ENCODE data around the gene PGPEP1. TPM values are rescaled to one million over a fixed set of nuclear protein-coding genes. Genes with fewer than 3 reads are reported as not detected.

PGPEP1 gene, protein sequence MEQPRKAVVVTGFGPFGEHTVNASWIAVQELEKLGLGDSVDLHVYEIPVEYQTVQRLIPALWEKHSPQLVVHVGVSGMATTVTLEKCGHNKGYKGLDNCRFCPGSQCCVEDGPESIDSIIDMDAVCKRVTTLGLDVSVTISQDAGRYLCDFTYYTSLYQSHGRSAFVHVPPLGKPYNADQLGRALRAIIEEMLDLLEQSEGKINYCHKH
- total RNA-seq (2021) = 15.8 and 23.0 TPM in 2 replicates
- Bru-seq, nascent RNA = percentile 49 among the genes with signal in this experiment
- percentile 57 among the genes with signal in this experiment for BruChase-seq, experiment 1, labeled RNA remaining after a 2-hour chase
- percentile 71 among the genes with signal in this experiment for BruChase-seq, experiment 2, labeled RNA remaining after a 6-hour chase
- long read RNA-seq, full-length matches to known transcripts = 2 of 10 reads
- long read RNA-seq, partial matches to known transcripts = 0 of 10 reads
- long read RNA-seq, other reads (novel, unspliced or antisense) = 8 of 10 reads

DNA sequence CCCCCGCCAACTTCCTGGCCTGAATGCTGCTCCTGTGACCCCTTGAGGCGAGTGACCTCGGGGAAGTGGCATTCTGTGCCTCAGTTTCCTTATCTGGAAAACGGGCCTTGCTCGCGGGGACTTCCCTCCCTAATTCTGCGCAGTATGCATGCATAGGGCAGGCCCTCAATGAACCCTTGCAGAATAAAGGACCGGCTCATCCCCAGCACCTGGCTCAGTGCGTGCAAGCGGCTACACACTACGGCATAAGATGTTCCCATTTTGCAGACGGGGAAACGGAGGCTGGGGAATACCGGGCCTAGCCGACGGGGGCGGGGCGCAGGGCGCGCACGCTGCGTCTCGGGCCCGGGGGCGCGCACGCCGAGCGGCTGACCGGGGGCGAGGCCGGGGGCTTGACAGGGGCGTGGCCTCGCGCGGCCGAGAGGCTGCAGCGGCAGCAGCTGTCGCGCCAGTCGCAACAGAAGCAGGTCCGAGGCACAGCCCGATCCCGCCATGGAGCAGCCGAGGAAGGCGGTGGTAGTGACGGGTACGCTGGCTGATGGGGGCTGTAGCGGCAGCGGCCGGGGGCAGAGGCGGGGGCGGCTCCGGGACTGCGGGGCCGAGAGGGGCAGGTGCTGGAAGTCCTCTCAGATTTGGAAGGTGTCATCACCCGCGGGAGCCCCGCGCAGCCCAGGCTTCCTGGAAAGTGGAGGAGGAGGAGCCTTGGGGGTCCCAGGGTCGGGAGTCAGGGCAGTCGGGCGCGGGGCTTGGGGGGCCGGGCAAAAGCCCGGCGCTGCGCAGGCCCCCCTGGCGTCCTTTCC lies at the start of gene PGPEP1:
Gene PGPEP1, plus strand, starts transcription at position 409 of the 800 bp plus-strand sequence. Its CDS starts 84 bp downstream, at position 493.
- H3K4me1 ChIP-seq (ENCODE audit: insufficient read depth, low read length, poor library complexity, severe bottlenecking) = peaks cover 20% of the 10 kb centered on the region
- no peaks in the 10 kb centered on the region for H3K9me3 ChIP-seq (ENCODE audit: low read depth, low read length, poor library complexity, severe bottlenecking)
- peak within 1 kb of the TSS; percentile 78 for H3K4me3 ChIP-seq (ENCODE audit: low read depth, low read length, poor library complexity, severe bottlenecking)
- H3K27ac ChIP-seq (ENCODE audit: low read depth, low read length, poor library complexity, severe bottlenecking) = peak within 1 kb of the TSS; percentile 48
- BruUV-seq (replicated peaks) = no TSS peak
- no peaks in the 10 kb centered on the region for H3K36me3 ChIP-seq (ENCODE audit: insufficient read depth, low read length, poor library complexity, severe bottlenecking)
- DNase-seq (ENCODE audit: low spot score) = peak; percentile 75
- no peaks in the 10 kb centered on the region for H3K27me3 ChIP-seq (replicated peaks; ENCODE audit: insufficient read depth, low read depth, low read length, poor library complexity)
- ChIA-PET POLR2A (ENCODE audit: low non-redundant PET) (interaction anchor here (0.6 kb wide), 1 partner anchor 60 kb away, joined by 4 read pairs; no protein-coding TSS in a partner anchor), CTCF (interaction anchor here (1.0 kb wide), 1 partner anchor 61 kb away, joined by 9 read pairs; no protein-coding TSS in a partner anchor)
- TF ChIP-seq EZH2 (IDR thresholded peaks at IDR 0.05; ENCODE audit: borderline replicate concordance, low read depth, low read length, poor library complexity, severe bottlenecking) = no peak
- no peak for TF ChIP-seq CTCF (conservative IDR thresholded peaks at IDR 0.05; ENCODE audit: low read depth, low read length)
- intact Hi-C loops (cut with micrococcal nuclease; ENCODE audit: unreplicated experiment) = no loop called here

DNA sequence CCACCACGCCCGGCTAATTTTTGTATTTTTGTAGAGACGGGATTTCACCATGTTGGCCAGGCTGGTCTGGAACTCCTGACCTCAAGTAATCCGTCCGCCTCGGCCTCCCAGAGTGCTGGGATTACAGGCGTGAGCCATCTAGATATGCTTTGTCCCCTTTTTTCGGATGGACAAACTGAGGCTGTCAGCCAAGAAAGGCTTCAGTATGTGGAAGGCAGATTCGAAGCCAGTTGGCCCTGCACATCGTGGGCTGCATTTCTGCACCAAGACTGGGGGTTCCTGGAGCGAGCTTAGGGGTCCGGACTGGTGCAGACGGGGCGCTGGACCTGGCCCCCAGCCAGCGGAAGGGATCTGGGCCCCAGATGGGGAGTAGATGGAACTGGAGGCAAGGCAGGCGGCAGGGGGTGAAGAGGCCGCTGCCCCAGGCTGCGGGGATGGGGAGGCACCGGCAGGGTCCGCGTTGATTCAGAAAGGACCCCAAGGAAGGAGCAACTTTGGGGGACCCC lies 49.3 kb upstream of the PGPEP1 start:
- POLR2A ChIA-PET (ENCODE audit: low non-redundant PET) = interaction anchor here (2.1 kb wide), 1 partner anchor 10 kb away, joined by 88 read pairs; the partner anchor contains the start of gene JUND
- no peaks in the 10 kb centered on the region for H3K27me3 ChIP-seq (replicated peaks; ENCODE audit: insufficient read depth, low read depth, low read length, poor library complexity)
- H3K9me3 ChIP-seq (ENCODE audit: low read depth, low read length, poor library complexity, severe bottlenecking) = no peaks in the 10 kb centered on the region
- TF ChIP-seq EZH2 (IDR thresholded peaks at IDR 0.05; ENCODE audit: borderline replicate concordance, low read depth, low read length, poor library complexity, severe bottlenecking) (no peak), CTCF (conservative IDR thresholded peaks at IDR 0.05; ENCODE audit: low read depth, low read length) (no peak)
- intact Hi-C loops (cut with micrococcal nuclease; ENCODE audit: unreplicated experiment) = no loop called here
- H3K36me3 ChIP-seq (ENCODE audit: insufficient read depth, low read length, poor library complexity, severe bottlenecking) = no peaks in the 10 kb centered on the region
- H3K27ac ChIP-seq (ENCODE audit: low read depth, low read length, poor library complexity, severe bottlenecking) = peak overlapping the region; percentile 98
- CTCF ChIA-PET = no interaction called here
- peaks cover 40% of the 10 kb centered on the region for H3K4me1 ChIP-seq (ENCODE audit: insufficient read depth, low read length, poor library complexity, severe bottlenecking)
- no peak for DNase-seq (ENCODE audit: low spot score)
- peak overlapping the region; percentile 64 for H3K4me3 ChIP-seq (ENCODE audit: low read depth, low read length, poor library complexity, severe bottlenecking)
- BruUV-seq (replicated peaks) = TSS peak; percentile 59
